Omental fat pad (tissue), 4 donors: Measurements from ENCODE around the gene NOL4L. TPM values are rescaled to one million over a fixed set of nuclear protein-coding genes. Genes with fewer than 3 reads are reported as not detected.
"Not testable (repeated sequence)": the region's sequence is repeated elsewhere in the genome, so short reads cannot be mapped to it uniquely, and the experiment has no call there.

Source experiments
- ATAC-seq: fragments of 150-250 bp; one replicate; pipeline ENCODE4 v1.9.1; 2016; ENCODE audit warnings: mild to moderate bottlenecking, moderate library complexity; ENCODE audit not compliant: low FRiP score
- DNase-seq: peaks from one replicate; pipeline ENCODE4 v3.0.0-alpha.2; 2019; ENCODE audit warnings: low spot score
- CTCF ChIP-seq, 3 donors: fragments of 450-650 bp; IDR thresholded peaks; one replicate each; pipeline ENCODE4 v1.5.1; 2016 to 2017; ENCODE audit warnings: antibody characterized with exemption in 3 of 3, mild to moderate bottlenecking in 3 of 3, moderate library complexity in 2 of 3
- total RNA-seq, 4 donors: library from RNA; depleted of rRNA; stranded (reverse); fragments of >200 nt; gene quantifications; one replicate each; pipeline ENCODE4 v1.1.0, GENCODE V29; 2016

The NOL4L gene
- total RNA-seq, 4 donors from 2014 or later, result 6.8 to 15.3 (median 13.6) TPM

- ATAC-seq, result no peak
- no peak for TF ChIP-seq CTCF (IDR thresholded peaks at IDR 0.05)
Observed at GRCh38 chr20:32580970-32581838, 3.9 kb downstream of the NOL4L start.

GRCh38 chr20:32580219-32580969 lies 4.7 kb downstream of the NOL4L start:
- ATAC-seq (no peak), DNase-seq (no peak)
- TF ChIP-seq CTCF (IDR thresholded peaks at IDR 0.05), result no peak

More at GRCh38 chr20:32580970-32581838, 3.9 kb downstream of the NOL4L start:
- DNase-seq, result no peak

GRCh38 chr20:32578840-32579390 lies 6.2 kb downstream of the NOL4L start:
- ATAC-seq (no peak), DNase-seq (no peak)
- no peak for TF ChIP-seq CTCF (IDR thresholded peaks at IDR 0.05)

- ATAC-seq, DNase-seq: not testable (repeated sequence)
Observed at GRCh38 chr20:32578062-32578461, 7.1 kb downstream of the NOL4L start.

- DNase-seq (no peak), ATAC-seq (no peak)
- no peak for TF ChIP-seq CTCF (IDR thresholded peaks at IDR 0.05)
Observed at GRCh38 chr20:32577657-32578056, 7.5 kb downstream of the NOL4L start.

- DNase-seq, result no peak
- TF ChIP-seq CTCF (IDR thresholded peaks at IDR 0.05), result no peak
- no peak for ATAC-seq
Observed at GRCh38 chr20:32577023-32577422, 8.1 kb downstream of the NOL4L start.

- no peak for TF ChIP-seq CTCF (IDR thresholded peaks at IDR 0.05)
- DNase-seq (no peak), ATAC-seq (no peak)
Observed at GRCh38 chr20:32576560-32576959, 8.6 kb downstream of the NOL4L start.
